ENCODE measurements around the gene LIN7A. TPM values are rescaled to one million over a fixed set of nuclear protein-coding genes. Genes with fewer than 3 reads are reported as not detected.

The LIN7A gene
- total RNA-seq, 2 donors from 2014 or later: 0.41 to 5.8 TPM

DNA sequence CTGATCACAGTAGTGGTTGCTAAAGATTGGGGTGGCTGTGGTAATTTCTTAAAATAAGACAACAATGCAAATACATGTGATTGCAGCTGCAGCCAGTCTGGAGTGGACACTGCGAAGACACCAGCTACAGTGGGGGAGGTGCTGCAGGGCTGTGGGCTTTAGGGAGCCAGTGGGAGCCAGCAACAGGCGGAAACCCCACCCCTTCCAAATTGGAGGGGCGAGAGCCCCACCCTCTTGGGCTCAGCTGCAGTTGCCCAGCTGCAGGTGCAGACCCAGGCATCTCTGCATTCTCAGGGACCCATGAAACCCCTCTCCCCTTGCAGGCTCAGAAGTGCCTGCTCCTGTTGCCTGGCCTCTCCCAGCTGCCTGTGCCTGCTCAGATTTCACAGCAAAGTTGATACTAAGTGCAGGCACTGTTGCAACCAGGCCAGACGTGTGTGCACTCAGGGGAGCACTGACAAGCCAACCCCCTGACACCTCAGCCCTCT lies 116.2 kb downstream of the LIN7A start:
- H3K27me3 ChIP-seq (replicated peaks; ENCODE audit: insufficient read depth): no peaks in the 10 kb centered on the region
- TF ChIP-seq, protein P1, sequence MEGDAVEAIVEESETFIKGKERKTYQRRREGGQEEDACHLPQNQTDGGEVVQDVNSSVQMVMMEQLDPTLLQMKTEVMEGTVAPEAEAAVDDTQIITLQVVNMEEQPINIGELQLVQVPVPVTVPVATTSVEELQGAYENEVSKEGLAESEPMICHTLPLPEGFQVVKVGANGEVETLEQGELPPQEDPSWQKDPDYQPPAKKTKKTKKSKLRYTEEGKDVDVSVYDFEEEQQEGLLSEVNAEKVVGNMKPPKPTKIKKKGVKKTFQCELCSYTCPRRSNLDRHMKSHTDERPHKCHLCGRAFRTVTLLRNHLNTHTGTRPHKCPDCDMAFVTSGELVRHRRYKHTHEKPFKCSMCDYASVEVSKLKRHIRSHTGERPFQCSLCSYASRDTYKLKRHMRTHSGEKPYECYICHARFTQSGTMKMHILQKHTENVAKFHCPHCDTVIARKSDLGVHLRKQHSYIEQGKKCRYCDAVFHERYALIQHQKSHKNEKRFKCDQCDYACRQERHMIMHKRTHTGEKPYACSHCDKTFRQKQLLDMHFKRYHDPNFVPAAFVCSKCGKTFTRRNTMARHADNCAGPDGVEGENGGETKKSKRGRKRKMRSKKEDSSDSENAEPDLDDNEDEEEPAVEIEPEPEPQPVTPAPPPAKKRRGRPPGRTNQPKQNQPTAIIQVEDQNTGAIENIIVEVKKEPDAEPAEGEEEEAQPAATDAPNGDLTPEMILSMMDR (IDR thresholded peaks at IDR 0.05): no peak
- H3K9me3 ChIP-seq: no peaks in the 10 kb centered on the region
- no peaks in the 10 kb centered on the region for H3K4me1 ChIP-seq (ENCODE audit: control insufficient read depth in 1 of 2, low read depth in 2 of 2)
- ATAC-seq (ENCODE audit: insufficient number of reproducible peaks, low FRiP score, low read depth): no peak
- H3K27ac ChIP-seq: no peak overlapping the region
- no peaks in the 10 kb centered on the region for H3K36me3 ChIP-seq
- DNase-seq (ENCODE audit: low spot score): no peak
- no peak overlapping the region for H3K4me3 ChIP-seq

DNA sequence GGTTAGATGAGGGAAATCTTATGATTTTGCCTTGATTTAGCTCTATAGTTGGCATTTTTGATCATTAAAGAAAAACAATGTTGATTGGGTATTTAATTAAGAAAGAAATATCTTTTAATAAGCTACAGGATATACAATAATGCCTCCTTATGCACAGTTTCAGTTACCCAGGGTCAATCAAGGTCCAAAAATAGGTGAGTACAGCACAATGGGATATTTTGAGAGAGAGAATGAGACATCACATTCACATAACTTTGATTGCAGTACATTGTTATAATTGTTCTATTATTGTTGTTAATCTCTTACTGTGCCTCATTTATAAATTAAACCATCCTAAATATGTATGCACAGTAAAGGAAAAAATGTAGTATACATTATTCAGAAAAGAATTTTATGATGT lies 118.9 kb downstream of the LIN7A start:
- H3K4me3 ChIP-seq: no peak overlapping the region
- no peaks in the 10 kb centered on the region for H3K36me3 ChIP-seq
- TF ChIP-seq, protein P1 (IDR thresholded peaks at IDR 0.05): no peak
- H3K9me3 ChIP-seq: no peaks in the 10 kb centered on the region
- no peaks in the 10 kb centered on the region for H3K27me3 ChIP-seq (replicated peaks; ENCODE audit: insufficient read depth)
- H3K4me1 ChIP-seq (ENCODE audit: control insufficient read depth in 1 of 2, low read depth in 2 of 2): no peaks in the 10 kb centered on the region
- ATAC-seq (ENCODE audit: insufficient number of reproducible peaks, low FRiP score, low read depth): no peak
- H3K27ac ChIP-seq: no peak overlapping the region
- DNase-seq (ENCODE audit: low spot score): no peak

DNA sequence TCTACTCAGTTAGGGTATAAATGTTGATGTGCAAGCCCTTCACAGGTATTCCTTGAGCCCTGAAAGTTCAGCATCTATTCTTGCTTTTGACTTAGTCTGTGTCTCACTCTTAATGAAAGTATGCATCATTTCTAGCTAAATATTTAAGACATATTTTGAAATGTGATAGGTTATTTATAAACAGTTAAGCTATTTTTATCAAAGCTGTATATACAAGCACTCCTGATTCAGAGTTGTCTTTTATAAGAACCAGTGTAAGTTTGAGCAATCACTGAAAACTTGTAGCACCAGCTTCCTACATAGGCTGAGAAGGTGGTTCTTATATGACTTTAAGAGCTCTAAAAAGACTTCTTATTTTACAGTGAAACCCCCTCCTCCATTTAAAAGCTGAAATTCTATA lies 122.4 kb downstream of the LIN7A start:
- H3K4me3 ChIP-seq: no peak overlapping the region
- H3K36me3 ChIP-seq: no peaks in the 10 kb centered on the region
- DNase-seq (ENCODE audit: low spot score) (no peak), ATAC-seq (ENCODE audit: insufficient number of reproducible peaks, low FRiP score, low read depth) (no peak)
- H3K27ac ChIP-seq: no peak overlapping the region
- TF ChIP-seq, protein P1 (IDR thresholded peaks at IDR 0.05): no peak
- no peaks in the 10 kb centered on the region for H3K4me1 ChIP-seq (ENCODE audit: control insufficient read depth in 1 of 2, low read depth in 2 of 2)
- no peaks in the 10 kb centered on the region for H3K9me3 ChIP-seq
- H3K27me3 ChIP-seq (replicated peaks; ENCODE audit: insufficient read depth): no peaks in the 10 kb centered on the region

DNA sequence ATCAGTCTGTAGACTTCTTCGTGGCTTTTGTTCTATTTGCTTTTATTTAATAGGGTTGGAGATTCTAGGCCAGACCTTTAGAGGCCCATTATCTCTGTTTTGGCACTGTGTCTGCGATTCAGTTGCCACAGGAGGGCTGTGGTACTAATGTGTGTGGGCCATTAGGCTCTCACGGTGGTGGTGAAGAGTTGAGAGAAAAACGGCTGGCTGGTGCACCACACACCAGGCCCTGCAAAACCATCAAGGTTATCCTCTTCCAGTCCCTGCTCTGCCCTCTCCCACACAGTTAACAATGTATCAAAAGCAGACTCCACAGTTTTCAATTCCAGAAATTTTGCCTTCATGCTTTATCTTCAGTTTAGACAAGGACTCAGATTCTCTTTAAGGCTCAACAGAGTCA lies 123.3 kb downstream of the LIN7A start:
- Histone ChIP-seq H3K27ac (no peak overlapping the region), H3K9me3 (no peaks in the 10 kb centered on the region), H3K4me3 (no peak overlapping the region), H3K27me3 (replicated peaks; ENCODE audit: insufficient read depth) (no peaks in the 10 kb centered on the region), H3K4me1 (ENCODE audit: control insufficient read depth in 1 of 2, low read depth in 2 of 2) (no peaks in the 10 kb centered on the region), H3K36me3 (no peaks in the 10 kb centered on the region)
- ATAC-seq (ENCODE audit: insufficient number of reproducible peaks, low FRiP score, low read depth) (no peak), DNase-seq (ENCODE audit: low spot score) (no peak)
- TF ChIP-seq, protein P1 (IDR thresholded peaks at IDR 0.05): no peak

DNA sequence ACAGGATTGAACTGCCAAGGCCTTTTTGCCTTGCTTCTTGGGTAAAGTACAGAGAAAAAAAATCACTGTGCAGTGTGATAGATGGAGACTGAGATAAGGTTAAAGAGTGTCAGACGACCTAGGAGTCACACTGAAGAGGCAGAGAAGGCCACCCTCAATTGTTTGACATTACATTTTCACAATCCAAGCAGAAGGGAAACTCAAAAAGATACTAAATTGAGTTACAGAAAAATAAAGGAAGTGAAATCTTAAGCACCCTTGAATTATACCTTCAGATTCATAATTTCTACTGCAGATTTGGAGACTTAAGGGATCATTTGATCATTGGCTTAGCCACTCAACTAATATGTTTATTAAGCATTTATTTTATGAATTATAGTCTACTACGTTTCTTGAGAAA lies 123.9 kb downstream of the LIN7A start:
- no peak for ATAC-seq (ENCODE audit: insufficient number of reproducible peaks, low FRiP score, low read depth)
- Histone ChIP-seq H3K4me3 (no peak overlapping the region), H3K27me3 (replicated peaks; ENCODE audit: insufficient read depth) (no peaks in the 10 kb centered on the region), H3K4me1 (ENCODE audit: control insufficient read depth in 1 of 2, low read depth in 2 of 2) (no peaks in the 10 kb centered on the region), H3K9me3 (no peaks in the 10 kb centered on the region), H3K36me3 (no peaks in the 10 kb centered on the region), H3K27ac (no peak overlapping the region)
- TF ChIP-seq, protein P1 (IDR thresholded peaks at IDR 0.05): no peak
- no peak for DNase-seq (ENCODE audit: low spot score)

Data from thoracic aorta (tissue), 2 donors.